ENCODE data around the gene BAZ2B. TPM values are rescaled to one million over a fixed set of nuclear protein-coding genes. Genes with fewer than 3 reads are reported as not detected.
A peak's percentile ranks its signal among the peaks of the same experiment; 100 is the strongest.

The BAZ2B gene
- polyA plus RNA-seq, 3 donors from 2014 or later = 4.6 to 32.2 (median 13.2) TPM

DNA sequence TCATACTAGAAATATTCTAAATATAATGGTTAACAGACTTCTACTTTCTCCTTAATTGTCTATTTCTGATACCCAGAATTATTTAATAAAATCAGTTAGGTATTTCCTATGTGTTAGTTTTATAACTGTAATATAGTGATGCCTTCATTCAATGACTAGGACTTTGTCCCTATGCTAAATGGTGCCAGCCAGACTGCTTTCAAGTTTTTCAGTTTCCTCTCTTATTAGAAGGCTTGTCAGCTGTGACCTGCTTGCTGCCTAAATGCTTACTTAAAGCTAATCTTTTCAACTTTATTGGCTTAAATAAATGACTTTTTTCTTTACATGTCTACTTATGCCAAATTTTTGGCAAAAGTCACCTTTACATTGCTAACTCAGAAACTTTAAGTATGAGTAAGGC is 30.7 kb downstream of the BAZ2B start:
- DNase-seq = no peak
- Mint-ChIP-seq H3K36me3 (no peaks in the 10 kb centered on the region), H3K9me3 (peaks cover 0 to 2% (median 0%) of the 10 kb centered on the region in 6 donors), H3K27ac (no peak overlapping the region), H3K4me3 (no peak overlapping the region), H3K4me1 (no peaks in the 10 kb centered on the region), H3K27me3 (ENCODE audit: low read depth in 3 of 3) (peaks cover 0 to 3% (median 0%) of the 10 kb centered on the region in 3 donors)

DNA sequence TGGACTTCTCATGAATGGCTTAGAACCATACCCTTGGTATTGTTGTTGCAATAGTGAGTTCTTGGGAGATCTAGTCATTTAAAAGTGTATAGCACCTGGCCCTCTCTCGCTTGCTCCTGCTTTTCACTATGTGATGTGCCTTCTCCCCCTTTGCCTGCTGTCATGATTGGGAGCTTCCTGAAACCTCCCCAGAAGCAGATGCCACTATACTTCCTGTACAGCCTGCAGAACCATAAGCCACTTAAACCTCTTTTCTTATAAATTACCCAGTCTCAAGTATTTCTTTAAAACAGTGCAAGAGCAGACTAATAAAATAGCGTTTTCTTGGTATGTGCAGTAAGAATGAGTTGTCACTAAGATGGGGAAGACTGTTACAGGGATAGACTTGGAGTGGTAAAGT is 31.6 kb downstream of the BAZ2B start:
- H3K9me3 Mint-ChIP-seq = peaks cover 0 to 5% (median 2%) of the 10 kb centered on the region in 6 donors
- no peak for DNase-seq
- no peak overlapping the region for H3K27ac Mint-ChIP-seq
- H3K27me3 Mint-ChIP-seq (ENCODE audit: low read depth in 3 of 3) = peaks cover 0 to 3% (median 0%) of the 10 kb centered on the region in 3 donors
- H3K4me1 Mint-ChIP-seq = no peaks in the 10 kb centered on the region
- H3K36me3 Mint-ChIP-seq = peaks cover 0 to 5% (median 4%) of the 10 kb centered on the region in 3 donors
- no peak overlapping the region for H3K4me3 Mint-ChIP-seq

DNA sequence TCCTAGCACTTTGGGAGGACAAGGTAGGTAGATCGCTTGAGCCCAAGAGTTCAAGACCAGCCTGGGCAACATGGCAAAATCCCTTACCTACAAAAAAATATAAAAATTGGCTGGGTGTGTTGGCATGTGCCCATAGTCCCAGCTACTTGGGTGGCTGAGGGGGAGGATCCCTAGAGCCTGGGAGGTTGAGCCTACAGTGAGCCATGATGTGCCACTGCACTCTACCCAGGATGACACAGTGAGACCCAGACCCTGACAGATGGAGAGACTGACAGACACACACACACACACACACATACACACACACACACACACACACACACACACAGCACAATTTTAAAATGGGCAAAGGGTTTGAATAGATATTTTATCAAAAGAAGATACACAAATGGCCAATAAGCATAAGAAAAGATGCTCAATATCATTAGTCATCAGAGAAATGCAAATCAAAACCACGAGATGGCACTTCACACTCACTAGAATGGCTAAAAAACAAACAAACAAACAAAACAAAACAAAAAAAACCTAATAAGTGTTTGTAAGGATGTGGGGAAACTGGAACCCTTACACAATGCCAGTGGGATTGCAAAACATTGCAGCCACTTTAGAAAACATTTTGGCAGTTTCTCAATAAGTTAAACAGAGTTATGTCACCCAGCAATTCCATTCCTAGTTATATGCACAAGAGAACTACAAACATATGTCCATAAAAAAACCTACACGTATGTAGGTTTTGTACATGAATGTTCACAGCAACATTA is 42.3 kb downstream of the BAZ2B start:
- peaks cover 4 to 26% (median 13%) of the 10 kb centered on the region in 3 donors for H3K36me3 Mint-ChIP-seq
- H3K9me3 Mint-ChIP-seq = peaks cover 0 to 6% (median 0%) of the 10 kb centered on the region in 6 donors
- no peak overlapping the region for H3K27ac Mint-ChIP-seq
- H3K4me3 Mint-ChIP-seq = no peak overlapping the region
- H3K27me3 Mint-ChIP-seq (ENCODE audit: low read depth in 3 of 3) = peaks cover 0 to 6% (median 0%) of the 10 kb centered on the region in 3 donors
- H3K4me1 Mint-ChIP-seq = no peaks in the 10 kb centered on the region
- no peak for DNase-seq

GRCh38 chr2:159573294-159573693 is 43.1 kb downstream of the BAZ2B start:
- no peaks in the 10 kb centered on the region for H3K4me1 Mint-ChIP-seq
- no peak overlapping the region for H3K4me3 Mint-ChIP-seq
- H3K27ac Mint-ChIP-seq = no peak overlapping the region
- no peak for DNase-seq
- peaks cover 4 to 22% (median 9%) of the 10 kb centered on the region in 3 donors for H3K36me3 Mint-ChIP-seq
- peaks cover 0 to 6% (median 0%) of the 10 kb centered on the region in 6 donors for H3K9me3 Mint-ChIP-seq
- H3K27me3 Mint-ChIP-seq (ENCODE audit: low read depth in 3 of 3) = peaks cover 0 to 6% (median 0%) of the 10 kb centered on the region in 3 donors

- DNase-seq = no peak
- peaks cover 0 to 6% (median 0%) of the 10 kb centered on the region in 3 donors for H3K27me3 Mint-ChIP-seq (ENCODE audit: low read depth in 3 of 3)
- no peak overlapping the region for H3K4me3 Mint-ChIP-seq
- no peak overlapping the region for H3K27ac Mint-ChIP-seq
- peaks cover 4 to 25% (median 13%) of the 10 kb centered on the region in 3 donors for H3K36me3 Mint-ChIP-seq
- peaks cover 0 to 6% (median 0%) of the 10 kb centered on the region in 6 donors for H3K9me3 Mint-ChIP-seq
- H3K4me1 Mint-ChIP-seq = no peaks in the 10 kb centered on the region
Observed at GRCh38 chr2:159572459-159572858, 43.9 kb downstream of the BAZ2B start.

- Mint-ChIP-seq H3K36me3 (peaks cover 4 to 25% (median 14%) of the 10 kb centered on the region in 3 donors), H3K27me3 (ENCODE audit: low read depth in 3 of 3) (peaks cover 0 to 6% (median 0%) of the 10 kb centered on the region in 3 donors), H3K27ac (no peak overlapping the region), H3K4me3 (no peak overlapping the region), H3K9me3 (peaks cover 0 to 6% (median 0%) of the 10 kb centered on the region in 6 donors), H3K4me1 (no peaks in the 10 kb centered on the region)
- DNase-seq = no peak
Observed at GRCh38 chr2:159571540-159572260, 44.6 kb downstream of the BAZ2B start.

DNA sequence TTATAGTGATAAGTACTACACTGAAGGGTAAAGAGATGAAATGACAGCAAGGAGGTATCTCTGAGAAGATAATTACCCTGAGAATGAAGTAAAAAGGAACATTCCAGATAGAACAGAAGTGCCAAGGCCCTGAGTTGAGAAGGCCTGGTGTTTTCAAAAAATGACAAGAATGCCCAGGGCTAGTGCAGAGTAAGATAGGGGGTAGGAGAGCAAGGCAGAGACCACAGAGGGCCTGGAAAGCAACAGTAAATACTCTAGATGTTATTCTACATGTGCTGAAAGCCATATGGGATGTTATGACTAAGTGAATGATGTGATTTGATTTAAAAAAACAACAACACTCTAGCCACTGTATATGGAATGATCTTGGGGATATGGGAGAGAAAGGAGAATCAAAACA is 52.3 kb downstream of the BAZ2B start:
- no peak overlapping the region for H3K4me3 Mint-ChIP-seq
- no peak overlapping the region for H3K27ac Mint-ChIP-seq
- peaks cover 0 to 20% (median 9%) of the 10 kb centered on the region in 3 donors for H3K36me3 Mint-ChIP-seq
- H3K9me3 Mint-ChIP-seq = no peaks in the 10 kb centered on the region
- DNase-seq = no peak
- no peaks in the 10 kb centered on the region for H3K4me1 Mint-ChIP-seq
- H3K27me3 Mint-ChIP-seq (ENCODE audit: low read depth in 3 of 3) = no peaks in the 10 kb centered on the region

GRCh38 chr2:159562248-159562647 is 54.1 kb downstream of the BAZ2B start:
- H3K4me1 Mint-ChIP-seq = no peaks in the 10 kb centered on the region
- H3K27ac Mint-ChIP-seq = no peak overlapping the region
- no peak for DNase-seq
- no peaks in the 10 kb centered on the region for H3K27me3 Mint-ChIP-seq (ENCODE audit: low read depth in 3 of 3)
- no peak overlapping the region for H3K4me3 Mint-ChIP-seq
- H3K9me3 Mint-ChIP-seq = no peaks in the 10 kb centered on the region
- peaks cover 0 to 16% (median 6%) of the 10 kb centered on the region in 3 donors for H3K36me3 Mint-ChIP-seq

- Mint-ChIP-seq H3K9me3 (no peaks in the 10 kb centered on the region), H3K27ac (no peak overlapping the region), H3K4me3 (no peak overlapping the region), H3K4me1 (no peaks in the 10 kb centered on the region), H3K36me3 (peaks cover 0 to 16% (median 6%) of the 10 kb centered on the region in 3 donors), H3K27me3 (ENCODE audit: low read depth in 3 of 3) (no peaks in the 10 kb centered on the region)
- no peak for DNase-seq
Observed at GRCh38 chr2:159561786-159562185, 54.6 kb downstream of the BAZ2B start.

GRCh38 chr2:159561242-159561641 is 55.1 kb downstream of the BAZ2B start:
- no peak for DNase-seq
- no peak overlapping the region for H3K27ac Mint-ChIP-seq
- no peaks in the 10 kb centered on the region for H3K4me1 Mint-ChIP-seq
- H3K27me3 Mint-ChIP-seq (ENCODE audit: low read depth in 3 of 3) = no peaks in the 10 kb centered on the region
- peaks cover 0 to 11% (median 6%) of the 10 kb centered on the region in 3 donors for H3K36me3 Mint-ChIP-seq
- no peaks in the 10 kb centered on the region for H3K9me3 Mint-ChIP-seq
- no peak overlapping the region for H3K4me3 Mint-ChIP-seq

DNA sequence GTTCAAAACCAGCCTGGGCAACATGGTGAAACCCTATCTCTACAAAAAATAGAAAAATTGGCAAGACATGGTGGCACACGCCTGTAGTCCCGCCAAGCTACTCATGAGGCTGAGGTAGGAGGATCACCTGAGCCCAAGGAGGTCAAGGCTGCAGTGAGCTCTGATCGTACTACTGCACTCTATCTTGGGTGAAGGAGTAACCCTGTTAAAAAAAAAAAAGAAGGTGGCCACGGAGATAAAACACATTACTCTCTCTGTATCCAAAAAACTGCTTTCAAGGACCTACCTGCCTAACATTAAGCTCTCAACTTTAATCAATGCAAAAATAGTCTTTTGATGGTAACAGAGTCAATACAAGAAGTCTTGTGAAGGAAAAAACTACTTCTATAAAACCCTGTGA is 57.3 kb downstream of the BAZ2B start:
- Mint-ChIP-seq H3K36me3 (peaks cover 0 to 4% (median 0%) of the 10 kb centered on the region in 3 donors), H3K9me3 (no peaks in the 10 kb centered on the region), H3K27ac (no peak overlapping the region), H3K27me3 (ENCODE audit: low read depth in 3 of 3) (no peaks in the 10 kb centered on the region), H3K4me1 (no peaks in the 10 kb centered on the region), H3K4me3 (no peak overlapping the region)
- no peak for DNase-seq

DNA sequence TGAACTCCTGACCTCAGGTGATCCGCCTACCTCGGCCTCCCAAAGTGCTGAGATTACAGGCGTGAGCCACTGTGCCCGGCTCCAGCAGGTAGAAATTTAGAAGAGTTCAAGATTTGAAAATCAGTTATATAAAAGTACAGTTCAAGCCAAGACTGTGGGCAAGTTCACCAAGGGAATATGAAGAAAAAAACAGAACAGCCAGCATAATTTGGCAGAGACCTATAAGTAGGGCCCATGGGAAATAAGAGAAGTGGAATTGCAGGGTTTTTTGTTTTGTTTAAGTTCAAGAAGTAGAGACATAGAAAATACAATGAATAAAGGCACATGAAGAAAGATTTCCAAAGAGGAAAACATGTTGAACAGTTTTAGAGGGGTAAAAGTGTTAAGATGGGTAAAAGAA is 57.9 kb downstream of the BAZ2B start:
- Mint-ChIP-seq H3K27me3 (ENCODE audit: low read depth in 3 of 3) (no peaks in the 10 kb centered on the region), H3K36me3 (peaks cover 0 to 4% (median 0%) of the 10 kb centered on the region in 3 donors), H3K4me1 (no peaks in the 10 kb centered on the region), H3K27ac (no peak overlapping the region), H3K4me3 (no peak overlapping the region), H3K9me3 (no peaks in the 10 kb centered on the region)
- DNase-seq = no peak

GRCh38 chr2:159557437-159558034 is 58.8 kb downstream of the BAZ2B start:
- H3K4me3 Mint-ChIP-seq = no peak overlapping the region
- no peaks in the 10 kb centered on the region for H3K27me3 Mint-ChIP-seq (ENCODE audit: low read depth in 3 of 3)
- H3K9me3 Mint-ChIP-seq = no peaks in the 10 kb centered on the region
- H3K36me3 Mint-ChIP-seq = no peaks in the 10 kb centered on the region
- H3K27ac Mint-ChIP-seq = peak overlapping the region in 1 of 6 donors; percentile 54
- H3K4me1 Mint-ChIP-seq = no peaks in the 10 kb centered on the region
- DNase-seq = no peak

Data from immature natural killer cell (primary cell).